IMR-90 (cell line): ENCODE results near the gene PDE6A. TPM values are rescaled to one million over a fixed set of nuclear protein-coding genes. Genes with fewer than 3 reads are reported as not detected.

ENCODE experiments used
- ATAC-seq: fragments of 200-7000 bp; cut with Tn5 transposase; 2 replicates; pipeline ENCODE4 v1.9.1; 2020; ENCODE audit warnings: low read depth, mild to moderate bottlenecking, moderate library complexity
- BruUV-seq: library from RNA; stranded (reverse); fragments of 400-500 nt; replicated peaks from 2 replicates; lab custom pipeline; 2021; lab: Mats Ljungman, UMichigan
- CTCF ChIA-PET: fragments of 300-600 bp; formaldehyde crosslinking; extraction: SDS; loops from one replicate; lab custom pipeline; 2021; ENCODE audit warnings: antibody characterized with exemption; lab: Yijun Ruan, JAX
- POLR2A ChIA-PET: fragments of 300-600 bp; sonication (Branson Sonifier 250); formaldehyde crosslinking; loops from one replicate; lab custom pipeline; 2022; ENCODE audit warnings: antibody characterized with exemption; ENCODE audit not compliant: unreplicated experiment; lab: Charles Lee
- DNase-seq: peaks from one replicate; pipeline ENCODE4 v3.0.0; 2013
- H2AFZ ChIP-seq: replicated peaks from 2 replicates; pipeline ENCODE3; 2013; ENCODE audit warnings: low read length, mild to moderate bottlenecking; ENCODE audit not compliant: poor library complexity
- H2AK5ac ChIP-seq: 2 replicates; pipeline ENCODE4 v1.6.1; 2013; ENCODE audit warnings: low read depth, low read length, inconsistent platforms
- H2AK9ac ChIP-seq: replicated peaks from 2 replicates; pipeline ENCODE3; 2013; ENCODE audit warnings: mild to moderate bottlenecking, low read depth, low read length, moderate library complexity; ENCODE audit not compliant: poor library complexity
- H2BK120ac ChIP-seq: 2 replicates; pipeline ENCODE4 v1.6.1; 2013; ENCODE audit warnings: low read depth, low read length, inconsistent platforms
- H2BK15ac ChIP-seq: 3 replicates; pipeline ENCODE4 v1.6.1; 2013; ENCODE audit warnings: low read depth, low read length, inconsistent platforms
- H2BK20ac ChIP-seq: 2 replicates; pipeline ENCODE4 v1.6.1; 2013; ENCODE audit warnings: low read depth, mild to moderate bottlenecking, inconsistent platforms, low read length, moderate library complexity
- H2BK5ac ChIP-seq: 2 replicates; pipeline ENCODE4 v1.6.1; 2013; ENCODE audit warnings: mild to moderate bottlenecking, low read depth, low read length, inconsistent platforms; ENCODE audit not compliant: poor library complexity, severe bottlenecking
- H3K14ac ChIP-seq: replicated peaks from 2 replicates; pipeline ENCODE4 v1.6.1; 2013; ENCODE audit warnings: low read depth, low read length, inconsistent platforms
- H3K18ac ChIP-seq: 2 replicates; pipeline ENCODE4 v1.6.1; 2013; ENCODE audit warnings: low read depth, low read length, control low read depth
- H3K23ac ChIP-seq: 2 replicates; pipeline ENCODE4 v1.6.1; 2013; ENCODE audit warnings: low read depth, low read length, inconsistent platforms
- H3K27ac ChIP-seq: 2 replicates; pipeline ENCODE4 v1.5.1; 2013; ENCODE audit warnings: mild to moderate bottlenecking, control low read depth, low read length; ENCODE audit not compliant: insufficient read depth
- H3K27me3 ChIP-seq: 2 replicates; pipeline ENCODE4 v1.6.1; 2013; ENCODE audit warnings: low read length; ENCODE audit not compliant: control insufficient read depth, insufficient read depth
- H3K36me3 ChIP-seq: 2 replicates; pipeline ENCODE4 v1.6.1; 2013; ENCODE audit warnings: low read length, mixed read lengths; ENCODE audit not compliant: control insufficient read depth, insufficient read depth
- H3K4ac ChIP-seq: 2 replicates; pipeline ENCODE4 v1.6.1; 2013; ENCODE audit warnings: low read depth, low read length, inconsistent platforms
- H3K4me1 ChIP-seq: 2 replicates; pipeline ENCODE4 v1.6.1; 2013; ENCODE audit warnings: low read length, mixed read lengths; ENCODE audit not compliant: control insufficient read depth, insufficient read depth
- H3K4me2 ChIP-seq: 2 replicates; pipeline ENCODE4 v1.6.1; 2013; ENCODE audit warnings: low read depth, mild to moderate bottlenecking, control low read depth, low read length, moderate library complexity
- H3K4me3 ChIP-seq: 2 replicates; pipeline ENCODE4 v1.5.1; 2013; ENCODE audit warnings: low read depth, mild to moderate bottlenecking, control low read depth, low read length, moderate library complexity; ENCODE audit not compliant: insufficient read depth
- H3K56ac ChIP-seq: 2 replicates; pipeline ENCODE4 v1.6.1; 2013; ENCODE audit warnings: low read length, inconsistent platforms; ENCODE audit not compliant: insufficient read depth; ENCODE audit errors: extremely low read depth
- H3K79me1 ChIP-seq, 2 experiments: 2 replicates each; pipeline ENCODE4 v1.6.1; 2013; ENCODE audit warnings: low read length in 2 of 2, inconsistent platforms in 1 of 2, low read depth in 1 of 2
- H3K9ac ChIP-seq: 2 replicates; pipeline ENCODE4 v1.6.1; 2013; ENCODE audit warnings: low read depth, low read length, control low read depth
- H3K9me1 ChIP-seq: 2 replicates; pipeline ENCODE4 v1.6.1; 2013; ENCODE audit warnings: low read length, inconsistent platforms; ENCODE audit not compliant: insufficient read depth
- H3K9me3 ChIP-seq: 2 replicates; pipeline ENCODE4 v1.6.1; 2013; ENCODE audit warnings: low read length; ENCODE audit not compliant: control insufficient read depth, insufficient read depth
- H4K20me1 ChIP-seq: 2 replicates; pipeline ENCODE4 v1.6.1; 2013; ENCODE audit warnings: low read length, inconsistent platforms; ENCODE audit not compliant: insufficient read depth
- H4K5ac ChIP-seq: 2 replicates; pipeline ENCODE4 v1.6.1; 2013; ENCODE audit warnings: mild to moderate bottlenecking, low read depth, low read length, control low read depth
- H4K8ac ChIP-seq, 2 experiments: 2 replicates each; pipeline ENCODE4 v1.6.1; 2013; ENCODE audit warnings: low read depth in 2 of 2, low read length in 2 of 2, control low read depth in 1 of 2, inconsistent platforms in 1 of 2
- H4K91ac ChIP-seq: 2 replicates; pipeline ENCODE4 v1.6.1; 2013; ENCODE audit warnings: low read depth, low read length, inconsistent platforms; ENCODE audit not compliant: insufficient read depth
- BHLHE40 ChIP-seq: fragments of 150-350 bp; IDR thresholded peaks from 2 replicates; pipeline ENCODE4 v1.6.1; 2016; ENCODE audit warnings: mild to moderate bottlenecking, low read depth, low read length
- CEBPB ChIP-seq: IDR thresholded peaks from 2 replicates; pipeline ENCODE4 v1.6.1; 2012; ENCODE audit warnings: low read depth, low read length, improper control_type of control experiment
- CHD1 ChIP-seq: IDR thresholded peaks from 2 replicates; pipeline ENCODE4 v1.6.1; 2012; ENCODE audit warnings: low read depth, low read length, improper control_type of control experiment
- FOS ChIP-seq: fragments of 150-350 bp; IDR thresholded peaks from 2 replicates; pipeline ENCODE4 v1.6.1; 2016; ENCODE audit warnings: low read depth, low read length
- MAFK ChIP-seq: IDR thresholded peaks from 2 replicates; pipeline ENCODE4 v1.6.1; 2012; ENCODE audit warnings: low read depth, low read length, improper control_type of control experiment
- MAZ ChIP-seq: IDR thresholded peaks from 2 replicates; pipeline ENCODE4 v1.6.1; 2012; ENCODE audit warnings: low read depth, mild to moderate bottlenecking, low read length, improper control_type of control experiment, moderate library complexity, borderline replicate concordance
- MXI1 ChIP-seq: IDR thresholded peaks from 2 replicates; pipeline ENCODE4 v1.6.1; 2012; ENCODE audit warnings: low read depth, mild to moderate bottlenecking, low read length, moderate library complexity, borderline replicate concordance
- NFE2L2 ChIP-seq: fragments of 150-350 bp; IDR thresholded peaks from 2 replicates; pipeline ENCODE4 v1.6.1; 2016; ENCODE audit warnings: low read depth, mild to moderate bottlenecking, low read length
- RAD21 ChIP-seq: IDR thresholded peaks from 2 replicates; pipeline ENCODE4 v1.6.1; 2012; ENCODE audit warnings: low read length, improper control_type of control experiment
- RCOR1 ChIP-seq: IDR thresholded peaks from 2 replicates; pipeline ENCODE4 v1.6.1; 2012; ENCODE audit warnings: mild to moderate bottlenecking, low read length, improper control_type of control experiment; ENCODE audit not compliant: insufficient replicate concordance
- RFX5 ChIP-seq: IDR thresholded peaks from 2 replicates; pipeline ENCODE4 v1.8.0; 2012; ENCODE audit warnings: low read depth, mild to moderate bottlenecking, low read length, moderate library complexity
- SMC3 ChIP-seq: fragments of 150-350 bp; IDR thresholded peaks from 2 replicates; pipeline ENCODE4 v1.6.1; 2016; ENCODE audit warnings: low read depth, mild to moderate bottlenecking, antibody characterized with exemption, low read length, moderate library complexity
- WGBS, 2 experiments: methylation state at CpG; one replicate each; pipeline versions ENCODE4 v1.1.5 to v1.1.7; 2013; ENCODE audit warnings: missing lambda C conversion rate in 2 of 2; ENCODE audit not compliant: insufficient read length in 1 of 2; ENCODE audit errors: extremely low coverage in 2 of 2; 5-methylcytosine and 5-hydroxymethylcytosine counted together
- dilution Hi-C: fragments of 300-500 bp; cut with HindIII; formaldehyde crosslinking; loops from one replicate; pipeline ENCODE4 v1.14.3; 2018; ENCODE audit warnings: low sequenced_read_pairs; ENCODE audit not compliant: unreplicated experiment
- in situ Hi-C: fragments of 300-500 bp; cut with MboI; formaldehyde crosslinking; loops from 3 replicates; pipeline ENCODE4 v1.14.3; 2019; ENCODE audit warnings: low sequenced_read_pairs, inconsistent platforms, mixed read lengths
- intact Hi-C: fragments of 100-400 bp; cut with micrococcal nuclease; formaldehyde crosslinking; loops from 2 replicates; pipeline ENCODE4 v1.10.0; 2022
- polyA plus RNA-seq, 3 experiments: library from polyadenylated mRNA; depleted of rRNA; stranded (reverse); fragments of >200 nt; gene quantifications; 2 replicates each; pipeline ENCODE4 v1.2.3, GENCODE V29; 2012; ENCODE audit warnings: low replicate concordance in 1 of 3
- total RNA-seq: library from RNA; depleted of rRNA; stranded (reverse); fragments of >200 nt; gene quantifications from 2 replicates; pipeline ENCODE4 v1.2.3, GENCODE V29; 2012
- TF ChIP-seq, protein P1 (sequence below): fragments of 150-350 bp; IDR thresholded peaks from 2 replicates; pipeline ENCODE4 v1.6.1; 2016; ENCODE audit warnings: low read depth, mild to moderate bottlenecking, low read length, moderate library complexity, borderline replicate concordance
- TF ChIP-seq, protein P2 (sequence below): conservative IDR thresholded peaks from 2 replicates; pipeline ENCODE4 v1.5.1; 2012; ENCODE audit warnings: mild to moderate bottlenecking, low read depth, low read length, improper control_type of control experiment
- TF ChIP-seq, protein P3 (sequence below): fragments of 150-350 bp; IDR thresholded peaks from 2 replicates; pipeline ENCODE4 v1.6.1; 2017; ENCODE audit warnings: mild to moderate bottlenecking, antibody characterized with exemption, low read length, low read depth

The PDE6A gene
- total and polyA plus RNA-seq, 2 of the 4 experiments (the other 2 are of a cell fraction) = not detected

DNA sequence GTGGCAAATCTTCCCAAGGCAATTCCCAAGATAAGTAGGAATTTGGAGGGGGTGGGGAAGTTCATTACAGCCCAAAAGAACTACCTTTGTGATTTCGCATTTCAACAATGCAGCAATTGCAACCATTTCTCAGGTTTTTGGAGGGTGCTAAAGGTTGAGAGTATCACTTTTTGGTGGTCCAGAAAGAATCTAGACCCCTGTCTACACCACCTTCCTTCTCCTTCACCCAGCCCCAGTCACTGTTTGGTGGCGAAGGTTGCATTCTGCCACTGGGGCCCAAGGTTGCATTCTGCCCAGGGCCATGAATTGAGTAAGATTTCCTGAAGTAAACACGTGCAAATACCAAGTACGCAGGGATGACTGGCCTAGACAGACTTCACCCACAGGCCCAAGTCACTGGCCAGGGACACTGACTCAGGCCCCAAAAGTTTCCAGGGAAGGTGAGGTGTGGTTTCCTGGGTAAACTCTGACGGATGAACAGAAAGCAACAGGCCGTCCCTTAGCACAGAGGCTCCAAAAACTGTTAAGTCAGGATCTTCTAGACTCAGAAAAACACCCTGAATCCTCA, 5.7 kb downstream of the PDE6A start:
- DNase-seq = peak; percentile 84
- CTCF ChIA-PET = interaction anchor here (0.9 kb wide), 1 partner anchor 10 kb away, joined by 3 read pairs; no protein-coding TSS in a partner anchor
- peak overlapping the region; percentile 72 for H4K91ac ChIP-seq
- TF ChIP-seq FOS (peak; percentile 64), SMC3 (no peak), CHD1 (no peak), MAFK (peak; percentile 47), MXI1 (no peak), CEBPB (peak; percentile 93), BHLHE40 (peak; percentile 95), RAD21 (no peak), NFE2L2 (peak; percentile 62; the same call in 1 of the 2 replicates), RCOR1 (no peak), MAZ (no peak), RFX5 (no peak)
- TF ChIP-seq, protein P1, sequence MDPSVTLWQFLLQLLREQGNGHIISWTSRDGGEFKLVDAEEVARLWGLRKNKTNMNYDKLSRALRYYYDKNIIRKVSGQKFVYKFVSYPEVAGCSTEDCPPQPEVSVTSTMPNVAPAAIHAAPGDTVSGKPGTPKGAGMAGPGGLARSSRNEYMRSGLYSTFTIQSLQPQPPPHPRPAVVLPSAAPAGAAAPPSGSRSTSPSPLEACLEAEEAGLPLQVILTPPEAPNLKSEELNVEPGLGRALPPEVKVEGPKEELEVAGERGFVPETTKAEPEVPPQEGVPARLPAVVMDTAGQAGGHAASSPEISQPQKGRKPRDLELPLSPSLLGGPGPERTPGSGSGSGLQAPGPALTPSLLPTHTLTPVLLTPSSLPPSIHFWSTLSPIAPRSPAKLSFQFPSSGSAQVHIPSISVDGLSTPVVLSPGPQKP = no peak
- TF ChIP-seq, protein P2, sequence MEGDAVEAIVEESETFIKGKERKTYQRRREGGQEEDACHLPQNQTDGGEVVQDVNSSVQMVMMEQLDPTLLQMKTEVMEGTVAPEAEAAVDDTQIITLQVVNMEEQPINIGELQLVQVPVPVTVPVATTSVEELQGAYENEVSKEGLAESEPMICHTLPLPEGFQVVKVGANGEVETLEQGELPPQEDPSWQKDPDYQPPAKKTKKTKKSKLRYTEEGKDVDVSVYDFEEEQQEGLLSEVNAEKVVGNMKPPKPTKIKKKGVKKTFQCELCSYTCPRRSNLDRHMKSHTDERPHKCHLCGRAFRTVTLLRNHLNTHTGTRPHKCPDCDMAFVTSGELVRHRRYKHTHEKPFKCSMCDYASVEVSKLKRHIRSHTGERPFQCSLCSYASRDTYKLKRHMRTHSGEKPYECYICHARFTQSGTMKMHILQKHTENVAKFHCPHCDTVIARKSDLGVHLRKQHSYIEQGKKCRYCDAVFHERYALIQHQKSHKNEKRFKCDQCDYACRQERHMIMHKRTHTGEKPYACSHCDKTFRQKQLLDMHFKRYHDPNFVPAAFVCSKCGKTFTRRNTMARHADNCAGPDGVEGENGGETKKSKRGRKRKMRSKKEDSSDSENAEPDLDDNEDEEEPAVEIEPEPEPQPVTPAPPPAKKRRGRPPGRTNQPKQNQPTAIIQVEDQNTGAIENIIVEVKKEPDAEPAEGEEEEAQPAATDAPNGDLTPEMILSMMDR = no peak
- TF ChIP-seq, protein P3, sequence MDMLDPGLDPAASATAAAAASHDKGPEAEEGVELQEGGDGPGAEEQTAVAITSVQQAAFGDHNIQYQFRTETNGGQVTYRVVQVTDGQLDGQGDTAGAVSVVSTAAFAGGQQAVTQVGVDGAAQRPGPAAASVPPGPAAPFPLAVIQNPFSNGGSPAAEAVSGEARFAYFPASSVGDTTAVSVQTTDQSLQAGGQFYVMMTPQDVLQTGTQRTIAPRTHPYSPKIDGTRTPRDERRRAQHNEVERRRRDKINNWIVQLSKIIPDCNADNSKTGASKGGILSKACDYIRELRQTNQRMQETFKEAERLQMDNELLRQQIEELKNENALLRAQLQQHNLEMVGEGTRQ = no peak

More for the DNA sequence above, 5.7 kb downstream of the PDE6A start:
- POLR2A ChIA-PET = no interaction called here
- no peak overlapping the region for H4K5ac ChIP-seq
- no peak overlapping the region for H3K9ac ChIP-seq
- peaks cover 10% of the 10 kb centered on the region for H3K4me1 ChIP-seq
- no peaks in the 10 kb centered on the region for H3K9me3 ChIP-seq
- H2BK20ac ChIP-seq = peak overlapping the region; percentile 45
- peak overlapping the region; percentile 67 for H2BK120ac ChIP-seq
- peak overlapping the region; percentile 11; the same call in 1 of the 2 replicates for H2AK5ac ChIP-seq
- H3K4ac ChIP-seq = peak overlapping the region; percentile 52; the same call in 1 of the 2 replicates
- peak overlapping the region; percentile 23; the same call in 2 of the 3 replicates for H2BK15ac ChIP-seq
- H3K79me1 ChIP-seq = no peaks in the 10 kb centered on the region
- H3K56ac ChIP-seq = no peak overlapping the region
- peak overlapping the region; percentile 28; the same call in 1 of the 2 replicates for H3K23ac ChIP-seq
- H2AFZ ChIP-seq = peak overlapping the region; percentile 54
- peak overlapping the region; percentile 57 for H2AK9ac ChIP-seq
- in situ Hi-C loops = no loop called here
- no TSS peak for BruUV-seq
- no peaks in the 10 kb centered on the region for H4K20me1 ChIP-seq
- H4K8ac ChIP-seq = peak overlapping the region; percentile 26 to 64; a peak in 3 of 4 replicates
- dilution Hi-C loops = no loop called here
- peak overlapping the region; percentile 69 for H2BK5ac ChIP-seq
- peak overlapping the region; percentile 77 for H3K14ac ChIP-seq
- H3K4me3 ChIP-seq = no peak overlapping the region
- H3K9me1 ChIP-seq = peaks cover 20% of the 10 kb centered on the region
- H3K27ac ChIP-seq = no peak overlapping the region
- WGBS, 2 experiments = no CpG with 5 or more reads among the region's 6 CpGs
- H3K36me3 ChIP-seq = no peaks in the 10 kb centered on the region
- H3K27me3 ChIP-seq = peaks cover 6% of the 10 kb centered on the region
- no peak overlapping the region for H3K18ac ChIP-seq
- peak overlapping the region; percentile 37 for H3K4me2 ChIP-seq
- ATAC-seq = peak; percentile 85
- intact Hi-C loops = no loop called here
